ENCODE measurements around the gene CALD1.

The CALD1 gene

DNA sequence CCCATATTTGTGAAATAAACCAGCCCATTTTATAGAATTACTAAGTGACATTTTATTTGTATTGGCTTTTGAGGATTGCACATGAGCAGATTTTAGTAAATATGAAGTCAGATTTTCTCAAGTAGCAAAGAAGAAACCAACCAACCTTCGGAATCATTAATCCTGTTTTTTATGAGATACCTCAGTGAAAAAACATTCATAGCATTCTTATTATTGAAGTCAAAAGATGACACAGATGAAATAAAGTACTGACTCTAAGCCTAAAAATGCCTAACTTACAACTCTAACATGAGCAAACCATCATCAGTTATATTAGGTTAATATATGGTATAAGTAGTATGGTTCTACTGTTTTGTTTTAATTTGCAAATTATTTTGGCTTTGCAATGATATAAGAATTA, 147.0 kb downstream of the CALD1 start:
- DNase-seq (ENCODE audit: low read depth in 2 of 2): no peak

DNA sequence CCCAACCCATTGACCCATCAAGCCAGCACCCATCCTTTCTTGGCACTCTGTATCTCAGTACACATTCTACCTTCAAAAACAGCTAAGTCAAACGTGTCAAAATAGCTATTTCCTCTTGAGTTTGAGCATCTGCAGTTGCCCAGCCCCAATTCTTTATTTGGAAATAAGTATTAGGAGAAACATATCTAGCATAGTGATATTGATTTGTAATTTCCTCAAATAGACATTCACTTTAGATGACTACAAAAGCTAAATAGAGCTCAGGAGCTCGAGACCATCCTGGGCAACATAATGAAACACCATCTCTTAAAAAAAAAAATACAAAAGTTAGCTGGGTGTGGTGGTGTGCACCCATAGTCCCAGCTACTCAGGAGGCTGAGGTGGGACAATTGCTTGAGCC, 147.6 kb downstream of the CALD1 start:
- no peak for DNase-seq (ENCODE audit: low read depth in 2 of 2)

DNA sequence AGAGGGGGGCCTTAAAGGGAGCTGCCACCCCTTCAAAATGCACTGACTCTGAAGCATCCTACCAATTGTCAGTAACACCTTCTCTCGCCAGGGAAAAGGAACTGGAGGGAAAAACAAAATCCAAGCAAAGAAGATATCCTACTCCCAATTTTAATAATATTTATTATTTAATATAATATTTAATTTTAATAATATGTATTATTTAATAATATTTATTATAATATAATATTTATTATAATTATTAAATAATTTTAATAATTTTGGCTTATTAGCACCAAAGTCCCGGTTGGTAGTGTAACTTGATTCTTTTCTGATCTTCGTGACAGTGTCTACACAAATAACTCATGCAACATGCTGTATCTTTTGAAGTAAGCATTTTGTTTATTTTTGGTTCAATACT, 148.3 kb downstream of the CALD1 start:
- no peak for DNase-seq (ENCODE audit: low read depth in 2 of 2)

DNA sequence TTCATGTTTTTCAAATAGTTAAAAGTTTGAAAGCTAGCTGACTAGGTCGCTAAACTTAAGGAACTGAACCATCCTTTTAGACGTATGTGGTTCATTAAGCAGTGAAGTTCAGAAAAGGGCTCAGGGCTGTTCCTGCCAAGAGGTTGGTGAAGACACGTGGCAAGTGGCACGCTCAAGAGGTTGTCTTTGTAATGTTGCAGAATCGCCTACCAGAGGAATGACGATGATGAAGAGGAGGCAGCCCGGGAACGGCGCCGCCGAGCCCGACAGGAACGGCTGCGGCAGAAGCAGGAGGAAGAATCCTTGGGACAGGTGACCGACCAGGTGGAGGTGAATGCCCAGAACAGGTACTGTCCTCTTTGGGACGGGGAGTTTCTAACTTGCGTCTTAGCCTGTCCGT, 149.1 kb downstream of the CALD1 start:
- no peak for DNase-seq (ENCODE audit: low read depth in 2 of 2)

DNA sequence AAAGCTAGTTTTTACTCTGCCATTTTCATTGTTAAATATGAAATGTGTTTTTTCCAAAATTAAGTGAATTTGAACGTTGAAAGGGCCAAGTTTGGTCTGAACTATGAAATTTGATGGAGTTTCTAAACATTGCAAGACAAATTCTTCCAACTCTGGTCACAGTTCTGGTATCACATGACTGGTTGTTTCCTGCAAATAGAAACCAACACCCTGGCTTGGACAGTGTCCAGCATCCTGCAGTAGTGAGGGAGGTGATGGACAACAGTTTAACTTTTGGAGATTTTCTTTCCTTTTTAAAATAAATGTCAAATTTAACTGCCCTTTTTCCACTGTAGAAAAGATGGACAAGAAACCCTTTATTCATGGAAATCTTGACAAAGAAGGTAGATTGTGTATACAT, 152.1 kb downstream of the CALD1 start:
- DNase-seq (ENCODE audit: low read depth in 2 of 2): no peak

DNA sequence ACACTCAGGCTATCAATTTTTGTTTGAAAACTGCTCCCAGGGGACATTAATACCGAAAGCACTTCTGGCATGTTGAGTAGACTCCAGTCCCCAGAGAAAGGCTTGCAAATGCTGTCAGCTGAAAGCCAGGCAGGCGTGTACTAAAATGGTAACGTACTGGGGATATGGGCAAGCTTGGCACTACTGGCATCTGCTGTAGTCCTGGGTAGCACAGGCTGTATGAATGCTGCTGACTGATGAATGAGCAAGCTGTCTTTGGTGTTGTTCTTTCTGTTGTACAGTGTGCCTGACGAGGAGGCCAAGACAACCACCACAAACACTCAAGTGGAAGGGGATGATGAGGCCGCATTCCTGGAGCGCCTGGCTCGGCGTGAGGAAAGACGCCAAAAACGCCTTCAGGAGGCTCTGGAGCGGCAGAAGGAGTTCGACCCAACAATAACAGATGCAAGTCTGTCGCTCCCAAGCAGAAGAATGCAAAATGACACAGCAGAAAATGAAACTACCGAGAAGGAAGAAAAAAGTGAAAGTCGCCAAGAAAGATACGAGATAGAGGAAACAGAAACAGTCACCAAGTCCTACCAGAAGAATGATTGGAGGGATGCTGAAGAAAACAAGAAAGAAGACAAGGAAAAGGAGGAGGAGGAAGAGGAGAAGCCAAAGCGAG, 153.4 kb downstream of the CALD1 start:
- DNase-seq (ENCODE audit: low read depth in 2 of 2): no peak

DNA sequence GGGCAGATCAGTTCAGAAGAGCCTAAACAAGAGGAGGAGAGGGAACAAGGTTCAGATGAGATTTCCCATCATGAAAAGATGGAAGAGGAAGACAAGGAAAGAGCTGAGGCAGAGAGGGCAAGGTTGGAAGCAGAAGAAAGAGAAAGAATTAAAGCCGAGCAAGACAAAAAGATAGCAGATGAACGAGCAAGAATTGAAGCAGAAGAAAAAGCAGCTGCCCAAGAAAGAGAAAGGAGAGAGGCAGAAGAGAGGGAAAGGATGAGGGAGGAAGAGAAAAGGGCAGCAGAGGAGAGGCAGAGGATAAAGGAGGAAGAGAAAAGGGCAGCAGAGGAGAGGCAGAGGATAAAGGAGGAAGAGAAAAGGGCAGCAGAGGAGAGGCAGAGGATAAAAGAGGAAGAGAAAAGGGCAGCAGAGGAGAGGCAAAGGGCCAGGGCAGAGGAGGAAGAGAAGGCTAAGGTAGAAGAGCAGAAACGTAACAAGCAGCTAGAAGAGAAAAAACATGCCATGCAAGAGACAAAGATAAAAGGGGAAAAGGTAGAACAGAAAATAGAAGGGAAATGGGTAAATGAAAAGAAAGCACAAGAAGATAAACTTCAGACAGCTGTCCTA, 154.1 kb downstream of the CALD1 start:
- DNase-seq (ENCODE audit: low read depth in 2 of 2): no peak

DNA sequence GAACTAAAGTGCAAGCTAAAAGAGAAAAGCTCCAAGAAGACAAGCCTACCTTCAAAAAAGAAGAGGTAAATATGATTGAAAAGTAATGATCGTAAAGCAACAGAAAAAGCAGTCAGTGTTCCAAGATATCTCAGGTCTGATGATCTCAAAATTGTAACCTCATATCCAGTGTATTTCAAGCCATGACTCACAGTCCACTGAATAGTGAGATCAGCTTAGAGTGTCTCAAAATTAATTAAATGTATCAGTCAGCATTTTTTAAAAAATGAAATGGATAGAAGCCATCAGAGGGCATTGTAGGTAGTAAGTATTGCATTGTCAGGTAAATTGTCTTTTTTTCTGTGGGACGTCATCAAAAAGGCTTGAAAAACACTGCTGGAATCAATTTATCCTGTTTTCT, 156.3 kb downstream of the CALD1 start:
- no peak for DNase-seq (ENCODE audit: low read depth in 2 of 2)

DNA sequence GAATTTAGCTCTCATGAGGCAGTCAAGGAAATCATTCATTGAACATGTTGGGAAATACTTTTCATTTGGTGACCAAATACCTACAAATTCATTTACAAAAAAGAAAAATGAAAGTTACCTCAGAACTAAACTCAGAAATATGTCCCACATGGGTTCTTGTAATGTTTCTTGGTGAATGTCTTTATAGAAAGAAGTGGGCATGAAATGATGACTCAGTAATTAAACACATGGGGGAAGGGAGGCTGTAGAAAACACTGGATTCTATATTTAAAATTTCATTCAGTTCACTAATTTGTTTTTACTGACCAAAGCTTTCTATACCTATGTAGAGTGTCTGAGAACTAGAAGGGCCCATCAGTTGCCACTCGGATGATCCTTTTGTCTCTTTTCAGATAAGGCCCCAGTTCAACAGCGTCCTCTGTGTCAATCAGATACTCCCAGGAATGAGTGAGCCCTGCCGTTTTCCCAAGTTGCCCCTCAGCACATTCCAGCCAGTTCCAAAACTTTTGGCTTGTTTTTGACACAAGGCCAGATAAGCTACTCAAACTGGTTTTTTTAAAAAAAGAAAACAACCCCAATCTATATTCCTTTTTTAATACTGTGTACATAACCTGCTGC, 157.6 kb downstream of the CALD1 start:
- DNase-seq (ENCODE audit: low read depth in 2 of 2): no peak

DNA sequence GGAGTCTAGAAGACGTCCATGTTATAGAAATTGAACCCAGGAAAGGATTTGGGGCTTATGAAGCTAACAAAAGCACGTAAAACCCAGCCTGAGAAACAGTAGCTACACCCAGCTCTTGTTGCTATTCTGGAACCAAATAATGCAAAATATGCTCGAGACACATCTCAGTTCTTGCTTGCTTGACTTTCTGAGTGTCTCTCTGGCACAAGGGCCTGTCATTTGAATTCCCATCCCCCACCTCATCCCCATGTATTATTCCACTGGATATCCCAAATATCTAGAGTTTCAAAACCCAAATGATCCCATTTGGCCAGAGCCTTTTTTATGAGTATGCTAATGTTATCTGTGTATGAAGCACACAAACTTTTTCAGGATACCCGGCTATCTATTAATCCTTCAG, 158.7 kb downstream of the CALD1 start:
- no peak for DNase-seq (ENCODE audit: low read depth in 2 of 2)

DNA sequence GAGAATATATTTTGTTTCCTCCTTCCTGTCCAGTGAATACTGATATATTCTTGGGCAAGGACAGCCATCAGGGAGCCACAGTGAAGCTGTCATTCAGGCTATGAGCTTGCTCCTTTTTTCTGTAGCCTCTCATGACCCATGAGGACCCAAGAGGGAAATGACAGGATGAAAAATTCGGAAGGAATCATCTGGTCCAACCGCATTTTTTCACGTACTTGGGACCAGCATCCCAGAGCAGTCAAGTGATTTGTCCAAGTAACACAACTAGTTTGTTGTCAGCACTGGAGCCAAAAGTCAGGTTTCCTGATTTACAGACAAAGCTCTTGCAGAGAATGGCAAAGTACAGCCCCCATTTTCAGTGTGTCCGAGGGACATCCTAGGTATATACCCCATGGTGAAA, 159.7 kb downstream of the CALD1 start:
- DNase-seq (ENCODE audit: low read depth in 2 of 2): no peak

DNA sequence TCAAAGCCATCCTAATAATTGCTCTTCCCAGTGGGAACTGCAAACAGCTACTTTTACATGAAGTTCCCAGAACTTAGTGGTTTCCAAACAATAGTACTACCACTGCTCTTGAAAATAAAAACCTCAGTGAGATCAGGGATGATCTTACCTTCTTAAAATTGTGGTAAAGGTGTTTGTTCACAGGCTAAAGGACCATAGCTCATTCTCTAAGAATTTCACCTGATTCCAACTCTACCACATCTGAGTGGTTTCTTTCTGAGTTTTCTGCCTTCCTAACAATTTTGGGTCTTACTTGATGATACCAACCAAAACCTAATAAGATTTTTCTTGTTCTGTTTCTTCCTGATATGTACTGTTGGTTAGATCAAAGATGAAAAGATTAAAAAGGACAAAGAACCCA, 161.3 kb downstream of the CALD1 start:
- no peak for DNase-seq (ENCODE audit: low read depth in 2 of 2)

DNA sequence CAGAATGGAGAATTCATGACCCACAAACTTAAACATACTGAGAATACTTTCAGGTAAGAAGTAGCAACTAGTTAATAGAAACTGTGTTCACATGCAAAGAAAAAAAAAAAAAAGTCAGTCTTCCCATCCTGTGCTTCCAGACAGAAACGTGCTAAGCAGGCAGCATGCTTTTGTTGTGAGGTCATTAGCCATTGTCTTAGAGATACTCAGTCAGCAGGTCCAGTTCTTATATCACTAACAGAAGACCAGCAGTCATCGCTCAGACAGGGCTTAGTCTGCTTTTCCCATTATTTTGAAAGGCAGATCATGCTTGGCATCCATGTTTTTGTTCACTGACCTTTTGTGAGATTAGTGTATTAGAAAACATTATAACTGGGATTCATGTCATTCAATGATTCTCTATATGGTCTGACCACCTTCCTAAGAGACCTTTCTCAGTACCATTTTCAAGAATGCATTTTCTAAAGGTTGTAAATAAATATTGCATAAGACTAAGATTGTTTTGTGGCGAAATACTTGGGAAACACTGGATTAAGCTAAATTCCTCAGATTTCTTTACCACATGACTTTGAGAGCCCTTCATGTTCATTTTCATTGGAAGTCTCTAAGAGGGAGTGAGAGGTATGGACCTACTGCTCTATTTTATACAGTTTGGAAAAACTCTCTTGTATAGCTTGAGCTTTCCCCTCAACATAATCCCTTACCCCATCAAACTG, 161.9 kb downstream of the CALD1 start:
- no peak for DNase-seq (ENCODE audit: low read depth in 2 of 2)

DNA sequence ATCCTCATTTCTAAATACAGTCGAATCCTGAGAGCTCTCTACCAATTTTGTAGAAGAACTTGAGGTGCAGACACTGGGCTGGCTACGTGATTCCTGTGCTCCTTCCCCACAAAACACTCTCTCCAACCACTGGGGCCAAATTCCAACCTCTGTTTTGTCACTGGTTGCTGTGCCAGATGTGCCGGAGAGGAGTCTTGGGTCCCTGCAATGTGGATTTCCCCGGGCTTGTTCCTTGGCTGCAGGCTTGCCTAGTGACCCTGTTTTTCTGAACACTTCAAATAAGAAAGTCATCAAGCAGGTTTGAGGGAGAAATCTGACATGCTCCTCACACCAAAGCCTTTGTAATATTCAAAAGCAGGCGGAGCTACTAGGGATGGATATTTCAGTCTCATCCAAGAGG, 162.5 kb downstream of the CALD1 start:
- no peak for DNase-seq (ENCODE audit: low read depth in 2 of 2)

DNA sequence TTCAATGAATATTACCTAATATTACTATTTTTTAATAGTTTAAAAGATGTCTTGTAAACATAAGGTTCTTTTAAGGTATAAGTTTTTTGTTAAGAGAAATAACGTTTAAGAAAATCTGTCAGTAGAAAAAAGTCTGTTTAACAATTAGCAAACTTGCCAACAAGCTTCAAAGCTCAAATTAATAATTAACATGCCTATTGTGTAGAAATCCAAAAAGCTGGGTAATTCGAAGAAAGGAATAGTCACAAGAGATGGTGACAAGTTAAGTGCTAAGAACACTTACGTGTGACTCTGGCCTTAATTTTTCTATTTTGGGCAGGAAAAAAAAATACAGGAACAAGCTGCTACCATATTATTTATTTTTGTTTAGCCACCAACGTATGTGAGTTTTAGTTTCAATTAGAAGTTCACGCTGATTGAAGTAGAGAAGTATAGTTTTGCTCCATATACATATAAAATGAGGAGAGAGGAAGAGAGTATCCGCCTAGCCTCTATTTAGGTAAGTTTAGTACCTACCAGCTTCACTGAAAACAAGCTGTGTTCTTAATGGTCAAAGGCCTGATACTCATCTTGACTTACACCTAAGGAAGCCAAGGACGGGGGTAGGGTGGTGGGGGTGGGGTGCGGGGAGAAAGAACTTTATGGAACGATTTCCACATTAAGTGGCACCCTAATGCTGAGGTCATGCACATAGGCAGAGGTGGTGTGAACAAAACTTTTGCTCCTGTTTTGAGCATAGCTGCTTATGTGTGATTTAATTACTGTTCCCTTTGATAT, 163.4 kb downstream of the CALD1 start:
- no peak for DNase-seq (ENCODE audit: low read depth in 2 of 2)

DNA sequence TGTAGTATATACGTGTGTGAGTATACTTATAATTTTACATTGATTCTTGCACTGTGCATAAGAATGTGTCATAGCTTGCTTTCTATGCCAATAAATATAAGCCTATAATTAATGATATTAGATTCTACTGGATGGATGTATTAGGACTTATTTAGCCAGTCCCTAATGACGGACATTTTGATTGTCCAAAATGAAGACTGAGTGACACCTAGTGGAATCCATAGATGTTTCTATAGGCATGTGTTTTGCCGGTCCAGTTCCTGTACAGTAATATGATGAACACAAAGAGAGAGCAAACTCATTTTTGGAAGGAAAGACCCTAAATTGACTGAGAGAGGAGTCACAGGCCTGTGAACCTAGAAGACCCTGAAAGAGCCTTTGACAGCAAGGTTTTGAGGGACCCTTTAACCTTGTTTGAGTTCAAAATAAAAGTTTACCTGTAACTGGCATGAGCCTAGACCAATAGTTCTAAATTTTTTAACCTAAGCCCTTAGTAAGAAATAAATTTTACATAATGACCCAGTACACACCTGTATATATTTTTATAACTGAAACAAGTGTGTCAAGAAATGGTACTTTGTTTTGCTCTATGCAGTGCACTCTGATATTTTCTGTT, 164.5 kb downstream of the CALD1 start:
- DNase-seq (ENCODE audit: low read depth in 2 of 2): no peak

DNA sequence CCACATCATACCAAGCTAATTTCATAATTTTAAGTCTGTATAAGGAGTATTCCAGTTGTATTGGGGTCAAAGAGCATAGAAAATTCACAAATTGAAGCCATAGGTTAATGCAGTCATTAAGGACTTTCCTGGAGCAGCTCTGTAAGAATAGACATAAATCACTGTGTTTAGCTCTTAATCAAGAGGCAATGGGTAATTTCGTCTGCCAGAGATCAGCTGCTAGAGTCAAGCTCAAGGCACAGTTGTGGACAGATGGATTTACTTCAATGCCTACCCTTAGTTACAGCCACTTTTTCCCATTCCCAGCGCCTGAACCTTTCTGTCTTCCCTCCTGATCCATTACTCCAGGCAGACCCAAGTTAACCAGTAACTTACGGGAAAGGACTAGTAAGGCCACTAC, 166.3 kb downstream of the CALD1 start:
- DNase-seq (ENCODE audit: low read depth in 2 of 2): no peak

DNA sequence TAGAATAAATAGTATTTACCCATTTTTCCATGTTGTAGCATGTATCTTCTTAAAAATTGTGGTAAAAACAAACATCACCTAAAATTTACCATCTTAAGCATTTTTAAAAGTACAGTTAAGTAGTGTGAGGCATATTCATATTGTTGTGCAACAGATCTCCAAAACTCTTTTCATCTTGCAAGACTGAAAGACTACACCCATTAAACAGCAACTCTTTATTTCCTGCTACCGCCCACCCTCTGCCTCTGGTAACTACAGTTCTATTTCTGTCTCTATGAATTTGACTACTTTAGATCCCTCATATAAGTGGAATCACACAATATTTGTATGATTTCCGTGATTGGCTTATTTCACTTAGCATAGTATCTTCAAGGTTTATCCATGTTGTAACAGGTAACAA, 166.8 kb downstream of the CALD1 start:
- DNase-seq (ENCODE audit: low read depth in 2 of 2): no peak

DNA sequence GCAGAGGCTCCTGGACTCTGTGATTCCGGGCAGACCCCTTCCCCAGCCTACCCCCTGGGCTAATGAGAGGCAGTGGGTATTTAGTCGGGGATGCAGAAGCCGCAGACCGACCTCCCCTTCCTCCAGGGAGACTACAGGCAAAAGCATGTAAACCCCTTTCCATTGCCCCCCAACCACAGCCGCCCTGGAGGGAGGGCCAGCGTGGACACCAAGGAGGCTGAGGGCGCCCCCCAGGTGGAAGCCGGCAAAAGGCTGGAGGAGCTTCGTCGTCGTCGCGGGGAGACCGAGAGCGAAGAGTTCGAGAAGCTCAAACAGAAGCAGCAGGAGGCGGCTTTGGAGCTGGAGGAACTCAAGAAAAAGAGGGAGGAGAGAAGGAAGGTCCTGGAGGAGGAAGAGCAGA, 167.9 kb downstream of the CALD1 start:
- no peak for DNase-seq (ENCODE audit: low read depth in 2 of 2)

DNA sequence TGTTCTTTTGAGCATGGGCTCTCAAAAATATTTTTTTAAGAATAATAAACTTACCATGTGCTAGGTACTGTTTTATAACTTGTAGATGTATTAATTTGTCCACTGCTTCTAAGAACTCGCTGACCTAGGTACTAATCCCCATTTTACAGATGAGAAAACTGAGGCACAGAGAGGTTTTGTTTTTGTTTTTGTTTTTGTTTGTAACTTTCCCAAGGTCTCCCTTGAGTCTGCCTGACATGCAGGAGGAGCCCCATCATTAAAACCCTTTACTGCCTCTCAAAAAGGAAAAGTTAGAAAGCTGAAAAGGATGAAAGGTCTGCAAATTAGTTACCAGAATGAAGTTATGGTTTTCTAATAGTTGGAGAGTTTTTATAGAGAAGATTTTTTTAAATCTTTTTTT, 168.4 kb downstream of the CALD1 start:
- no peak for DNase-seq (ENCODE audit: low read depth in 2 of 2)

DNA sequence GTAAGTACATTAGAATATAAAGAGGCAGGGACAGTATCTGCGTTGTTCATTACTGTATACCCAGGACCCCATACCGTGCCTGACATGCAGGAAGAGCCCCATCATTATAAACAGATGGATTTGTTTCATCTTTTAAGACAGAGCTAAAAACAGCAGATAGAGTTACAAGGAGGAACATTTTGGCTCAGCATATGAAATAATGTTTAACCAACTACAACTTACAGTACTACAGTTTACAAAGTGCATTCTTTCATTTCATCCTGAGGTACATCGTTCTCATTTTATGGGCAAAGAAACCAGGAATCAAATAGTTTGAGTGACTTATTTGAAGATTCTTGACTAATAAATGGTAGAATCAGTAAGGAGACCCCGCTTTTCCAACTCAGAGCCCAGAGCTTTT, 168.8 kb downstream of the CALD1 start:
- no peak for DNase-seq (ENCODE audit: low read depth in 2 of 2)

DNA sequence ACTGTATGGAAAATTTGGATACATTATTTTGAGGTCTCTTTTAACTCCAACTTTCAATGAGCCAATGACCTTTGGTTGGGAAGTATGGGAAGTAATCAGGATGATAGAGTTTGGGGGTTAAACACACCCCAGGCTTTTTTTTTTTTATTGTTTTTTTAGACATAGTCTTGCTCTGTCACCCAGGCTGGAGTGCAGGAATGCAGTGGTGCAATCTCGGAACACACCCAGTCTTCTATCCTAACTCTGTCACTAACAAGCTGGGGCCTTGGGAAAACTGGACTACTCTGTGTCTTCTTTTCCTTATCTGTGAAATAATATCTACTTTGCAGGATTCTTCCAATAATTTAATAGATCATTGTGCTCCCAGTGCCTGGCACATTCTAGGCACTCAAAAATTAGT, 169.3 kb downstream of the CALD1 start:
- no peak for DNase-seq (ENCODE audit: low read depth in 2 of 2)

Data from stimulated activated CD8-positive, alpha-beta memory T cell treated with anti-CD3 and anti-CD28 coated beads, Interleukin-2, amount 100 ng/mL, for 48 hours (primary cell).